Adrenal gland (tissue), 5 donors: ENCODE results near the gene JKAMP.

Experiments
- CTCF ChIP-seq, 6 experiments: fragments of 450-650 bp in 4 of 6; fragments of 200-600 bp in 2 of 6; sonication (generic) in 1 of 6; IDR thresholded peaks; 1 replicate in 5 of 6; 2 replicates in 1 of 6; pipeline versions ENCODE4 v1.5.1 to v1.8.0; 2016 to 2021; ENCODE audit warnings: antibody characterized with exemption in 6 of 6, mild to moderate bottlenecking in 2 of 6, moderate library complexity in 1 of 6
- POLR2A ChIP-seq, 2 donors: fragments of 450-650 bp; IDR thresholded peaks; one replicate each; pipeline ENCODE4 v1.6.1; 2017; ENCODE audit warnings: antibody characterized with exemption in 2 of 2, mild to moderate bottlenecking in 2 of 2, moderate library complexity in 1 of 2
- donor health status: DM: no; HTN: no; CAD: no.

DNA sequence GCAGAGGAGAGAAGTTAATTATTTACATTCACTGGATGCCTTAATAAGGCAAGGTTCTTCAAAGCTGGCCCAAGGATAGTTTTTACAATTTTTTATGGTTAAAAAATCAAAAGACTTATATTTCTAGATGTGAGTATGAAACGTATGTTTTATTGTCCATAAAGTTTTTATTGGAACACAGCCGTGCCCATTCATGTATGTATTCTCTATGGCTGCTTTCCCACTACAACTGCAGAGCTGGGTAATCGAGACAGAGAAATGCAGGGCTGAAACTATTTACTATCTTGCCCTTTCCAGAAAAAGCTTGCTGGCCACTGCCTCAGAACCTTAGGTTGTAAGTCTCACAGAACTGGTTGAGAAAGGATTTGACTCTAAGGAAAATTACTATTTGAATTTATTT, 16.4 kb downstream of the JKAMP start:
- TF ChIP-seq CTCF (IDR thresholded peaks at IDR 0.05): no peak
- TF ChIP-seq POLR2A (IDR thresholded peaks at IDR 0.05): no peak
